GM19467 (cell line): Measurements from ENCODE around the gene BTF3.
"Not testable (repeated sequence)": the region's sequence is repeated elsewhere in the genome, so short reads cannot be mapped to it uniquely, and the experiment has no call there.

Experiments used
- ATAC-seq: cut with Tn5 transposase; IDR thresholded peaks from one replicate; pipeline ENCODE4 v1.9.1; 2021; ENCODE audit warnings: mild to moderate bottlenecking, moderate library complexity; ENCODE audit not compliant: unreplicated experiment

Gene BTF3

GRCh38 chr5:73498057-73498992, at the start of gene BTF3:
Gene BTF3, plus strand, starts transcription at chr5:73498442. Its CDS starts 226 bp downstream, at chr5:73498668.
- ATAC-seq, result peak; percentile 90

- ATAC-seq, result no peak
These were observed 49.6 kb upstream of the BTF3 start, which contains the start of gene FOXD1 for GRCh38 chr5:73448463-73449136. Gene FOXD1, minus strand, starts transcription at chr5:73448777. Its CDS starts 415 bp downstream, at chr5:73448362.

DNA sequence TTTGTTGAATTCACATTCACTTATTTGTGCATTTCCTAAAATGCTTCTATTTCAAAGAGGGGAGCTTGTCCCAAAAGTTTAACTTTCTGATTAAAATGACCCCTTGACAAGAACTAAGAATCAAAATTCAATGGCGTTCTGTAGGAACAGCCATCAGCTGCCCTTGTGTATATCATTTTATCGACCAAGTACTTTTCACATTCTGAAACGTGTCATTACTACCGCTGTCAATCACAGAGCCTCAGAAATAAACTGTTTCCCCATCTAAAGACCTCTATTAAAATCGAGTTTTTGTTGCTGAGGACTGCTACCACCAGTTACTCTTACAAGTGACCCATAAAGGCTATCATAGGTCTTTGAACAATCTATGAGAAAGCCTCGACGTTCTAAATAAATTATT, 48.1 kb upstream of the BTF3 start:
- no peak for ATAC-seq

DNA sequence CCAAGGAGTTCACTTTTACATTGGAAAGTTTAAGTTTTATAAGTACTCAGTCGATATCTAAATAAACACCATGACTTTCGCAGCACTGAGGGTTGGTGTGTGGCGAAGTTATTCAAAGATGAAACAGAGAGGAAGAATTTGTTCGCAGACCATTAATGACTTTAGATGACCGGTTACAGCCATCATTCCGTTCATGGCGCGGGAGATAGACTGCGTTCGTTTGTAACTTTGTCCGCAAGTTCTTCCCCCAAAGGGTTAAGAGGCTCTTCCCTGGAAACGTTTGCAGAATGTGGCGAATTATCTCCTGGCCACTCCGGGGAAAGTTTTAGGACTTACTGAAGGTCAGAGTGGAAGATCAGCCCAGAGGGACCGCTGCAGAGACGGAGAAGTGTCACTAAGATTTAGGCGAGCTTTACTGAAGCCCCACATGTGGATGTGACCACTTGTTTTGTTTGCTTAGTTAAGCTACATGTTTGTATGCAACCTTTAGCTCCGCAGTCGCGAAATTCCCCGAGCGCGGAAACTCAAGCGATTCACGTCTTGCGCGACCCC, 47.5 kb upstream of the BTF3 start:
- ATAC-seq, result no peak

DNA sequence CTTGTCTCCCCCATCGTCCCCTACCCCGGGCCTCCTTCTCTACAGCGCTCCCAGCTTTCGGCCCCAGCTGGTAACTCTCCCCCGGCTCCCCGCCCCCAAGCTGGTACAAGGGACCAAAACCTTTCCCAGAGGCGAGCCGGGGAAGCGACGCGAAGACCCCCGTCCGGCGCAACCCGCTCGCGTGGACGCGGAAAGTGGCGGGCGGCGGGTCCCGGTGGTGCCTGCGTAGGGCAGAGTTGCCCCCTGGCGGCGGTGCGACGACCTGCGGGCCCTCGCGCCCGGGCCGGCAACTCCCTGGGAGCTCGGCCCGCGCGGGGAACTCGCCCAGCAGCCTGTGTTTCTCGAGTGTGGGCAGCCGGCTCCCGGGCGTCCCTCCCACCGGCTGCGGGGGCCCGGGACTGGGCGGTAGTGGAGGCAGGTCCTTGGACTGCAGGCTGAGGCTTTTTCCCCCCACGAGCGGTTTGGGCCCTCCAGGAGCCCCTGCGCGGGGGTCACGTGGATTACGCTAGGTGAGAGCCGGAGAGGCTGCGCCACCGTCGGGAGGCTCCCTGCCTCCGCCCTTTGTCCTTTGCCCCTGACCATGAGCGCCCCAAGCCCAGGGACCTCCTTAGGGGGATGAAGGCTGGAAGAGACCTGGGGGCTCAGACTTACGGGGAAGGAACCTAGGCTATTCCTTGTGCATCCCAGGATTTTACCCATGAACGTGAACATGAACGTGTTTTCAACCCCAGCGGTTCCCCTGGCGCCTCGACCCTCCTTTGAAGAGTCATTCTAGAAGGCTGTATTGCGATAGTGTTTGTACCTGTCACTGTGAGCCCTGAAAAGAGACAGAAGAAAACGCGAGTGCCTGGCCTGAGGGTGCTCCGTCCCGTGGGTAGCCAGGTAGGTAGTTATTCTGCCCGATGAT, 46.8 kb upstream of the BTF3 start:
- no peak for ATAC-seq

DNA sequence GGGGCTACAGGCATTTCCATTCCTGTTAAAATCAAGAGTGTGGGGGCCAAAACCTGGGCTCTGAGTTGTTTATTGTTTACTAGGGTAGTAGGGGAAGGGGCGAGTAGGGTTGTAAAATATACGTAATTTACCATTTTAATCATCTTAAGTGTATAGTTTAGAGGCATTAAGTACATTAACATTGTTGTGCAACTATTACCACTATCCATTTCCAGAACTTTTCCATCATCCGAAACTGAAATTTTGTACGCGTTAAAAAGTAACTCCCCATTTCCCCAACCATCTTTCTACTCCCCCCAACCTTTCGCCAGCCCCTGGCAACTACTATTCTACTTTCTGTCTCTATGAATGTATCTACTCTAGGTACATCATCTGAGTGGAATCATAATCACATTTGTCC, 46.0 kb upstream of the BTF3 start:
- no peak for ATAC-seq

DNA sequence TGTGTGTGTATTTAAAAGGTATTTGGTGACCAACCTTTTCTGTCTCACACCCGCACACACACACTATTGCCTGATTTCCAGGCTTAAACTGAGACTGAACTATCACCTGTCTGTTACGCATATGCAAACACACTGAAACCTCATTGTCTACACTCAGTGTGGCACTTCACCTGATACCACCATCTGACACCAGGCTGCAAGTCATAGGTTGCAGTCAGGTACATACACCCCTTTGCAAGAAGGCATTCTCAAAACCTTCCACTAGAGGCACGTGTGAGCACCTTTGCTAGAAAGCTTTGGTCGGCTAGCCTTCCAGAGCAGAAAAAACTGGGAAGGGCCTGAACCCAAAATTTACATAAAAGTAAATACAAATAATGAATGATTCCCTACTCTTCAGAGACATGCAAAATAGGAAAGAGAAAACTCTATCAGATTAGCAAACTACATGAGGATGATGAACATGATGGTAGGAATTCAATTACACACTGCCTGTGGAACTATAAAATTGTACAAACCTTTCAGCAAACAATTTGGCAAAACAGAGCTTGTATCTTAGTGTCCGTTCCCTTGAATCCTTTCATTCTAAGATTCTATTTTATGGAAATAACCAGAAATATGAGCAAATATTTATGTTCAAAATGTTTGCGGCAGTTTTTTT, 43.7 kb upstream of the BTF3 start:
- peak; percentile 59 for ATAC-seq

DNA sequence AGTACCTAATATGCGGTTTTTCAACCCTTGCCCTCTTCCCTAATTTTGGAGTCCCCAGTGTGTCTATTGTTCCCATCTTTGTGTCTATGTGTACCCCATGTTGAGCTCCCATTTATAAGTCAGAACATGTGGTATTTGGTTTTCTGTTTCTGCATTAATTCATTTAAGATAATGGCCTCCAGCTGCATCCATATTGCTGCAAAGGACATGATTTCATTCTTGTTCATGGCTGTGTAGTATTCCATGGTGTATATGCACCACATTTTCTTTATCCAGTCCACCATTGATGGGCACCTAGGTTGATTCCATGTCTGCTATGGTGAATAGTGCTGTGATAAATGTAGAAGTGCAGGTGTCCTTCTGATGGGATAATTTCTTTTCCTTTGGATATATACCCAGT, 41.8 kb upstream of the BTF3 start:
- not testable (repeated sequence) for ATAC-seq

GRCh38 chr5:73459366-73459765, 38.9 kb upstream of the BTF3 start:
- no peak for ATAC-seq

DNA sequence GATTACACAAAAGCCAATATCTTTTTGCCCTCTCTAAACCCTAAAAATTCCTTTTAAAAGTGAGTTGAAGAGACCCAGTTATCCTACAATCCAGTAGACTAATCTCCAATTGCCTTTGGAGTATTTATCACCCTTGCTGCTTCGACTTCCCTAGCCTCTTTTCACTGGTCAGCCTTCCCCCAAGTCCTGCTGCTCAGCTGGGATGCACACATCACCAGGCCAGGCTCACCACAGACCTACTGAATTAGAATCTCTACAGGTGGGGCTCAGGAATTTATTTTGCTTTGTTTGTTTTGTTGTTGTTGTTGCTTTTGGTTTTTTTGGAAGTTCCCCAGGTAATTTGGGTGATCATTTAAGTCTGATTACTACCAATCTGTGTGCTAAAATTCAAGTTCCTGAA, 38.1 kb upstream of the BTF3 start:
- no peak for ATAC-seq

- no peak for ATAC-seq
These were observed 34.1 kb upstream of the BTF3 start for GRCh38 chr5:73464016-73464745.

- not testable (repeated sequence) for ATAC-seq
These were observed 29.6 kb upstream of the BTF3 start for GRCh38 chr5:73468638-73469037.

- ATAC-seq, result no peak
These were observed 28.4 kb upstream of the BTF3 start for GRCh38 chr5:73469878-73470277.

DNA sequence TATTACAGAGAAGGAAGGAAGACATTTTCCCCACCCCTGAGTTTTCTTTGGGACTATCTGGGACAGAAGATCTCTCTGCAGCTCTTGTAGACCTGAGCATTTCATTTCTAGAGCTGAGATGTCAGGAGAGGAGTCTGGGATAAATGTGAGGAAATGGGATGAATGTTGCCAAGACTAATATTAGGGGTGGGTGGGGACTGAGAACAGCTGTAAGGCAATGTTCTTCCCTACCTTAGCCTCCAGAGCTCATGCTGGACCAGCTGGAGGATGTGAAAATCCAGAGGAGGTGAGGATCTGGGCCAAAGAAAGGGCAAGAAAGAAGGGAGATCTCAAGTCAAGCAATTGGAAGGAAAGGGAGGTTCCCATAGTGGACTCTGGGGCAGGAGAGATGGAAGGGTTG, 26.6 kb upstream of the BTF3 start:
- ATAC-seq, result no peak

DNA sequence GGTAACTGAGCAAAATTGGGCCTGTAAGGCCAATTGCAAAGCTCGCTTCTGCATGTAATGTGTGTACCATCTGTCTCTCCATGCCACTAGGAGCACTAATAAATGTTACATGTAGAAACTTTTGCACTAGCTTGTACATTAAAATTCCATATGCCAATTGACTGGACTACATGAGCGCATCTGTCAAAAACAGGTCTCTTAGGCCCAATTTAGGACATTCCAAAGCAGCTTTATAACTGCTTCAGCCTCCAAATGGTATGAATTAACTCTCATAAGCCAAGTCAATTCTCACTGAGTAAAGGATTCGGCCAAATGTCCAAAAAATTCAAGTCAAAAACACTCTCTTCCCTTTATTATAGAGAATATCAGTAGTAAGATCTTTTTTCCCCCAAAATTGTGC, 26.1 kb upstream of the BTF3 start:
- no peak for ATAC-seq

DNA sequence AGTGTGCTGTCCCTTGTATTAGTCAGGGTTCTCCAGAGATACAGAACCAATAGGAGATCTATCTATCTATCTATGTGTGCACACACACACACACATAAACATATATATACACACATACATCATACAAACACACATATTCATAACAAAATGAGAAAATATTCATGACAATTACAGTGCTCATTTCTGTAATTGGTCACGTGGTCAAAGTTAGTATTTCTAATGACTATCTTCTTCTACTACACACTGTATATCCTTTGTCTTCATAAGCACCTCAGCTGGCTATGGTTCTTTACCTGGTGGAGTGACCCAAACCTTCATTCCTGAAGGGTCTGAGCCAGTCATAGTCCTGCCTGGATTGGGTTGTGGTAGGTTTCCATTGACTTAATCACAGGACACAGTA, 17.7 kb upstream of the BTF3 start:
- no peak for ATAC-seq

GRCh38 chr5:73482383-73483136, 15.7 kb upstream of the BTF3 start:
- ATAC-seq, result no peak

DNA sequence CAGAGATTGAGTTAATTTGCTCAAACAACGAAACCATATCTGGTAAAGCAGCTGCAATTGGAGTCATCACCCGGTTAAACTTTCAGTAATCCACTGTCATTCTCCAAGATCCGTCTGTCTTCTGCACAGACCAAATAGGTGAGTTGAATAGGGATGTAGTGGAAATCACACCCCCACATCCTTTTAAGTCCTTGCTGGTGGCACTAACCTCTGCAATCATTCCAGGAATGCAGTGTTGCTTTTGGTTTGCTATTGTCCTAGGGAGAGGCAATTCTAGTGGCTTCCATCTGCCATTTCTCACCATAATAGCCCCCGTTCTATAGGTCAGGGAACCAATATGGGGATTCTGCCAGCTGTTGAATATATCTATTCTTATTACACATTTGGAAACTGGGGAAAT, 14.6 kb upstream of the BTF3 start:
- no peak for ATAC-seq

GRCh38 chr5:73484511-73484910, 13.7 kb upstream of the BTF3 start:
- ATAC-seq, result no peak
